Endothelial cell of umbilical vein (primary cell): ENCODE data around the gene ALDH1L1.

Source experiments
- EZH2 ChIP-seq: IDR thresholded peaks from 2 replicates; pipeline ENCODE4 v1.6.1; 2012; ENCODE audit warnings: borderline replicate concordance, low read depth, mild to moderate bottlenecking, moderate library complexity, low read length, inconsistent platforms; ENCODE audit not compliant: severe bottlenecking
- POLR2AphosphoS5 ChIP-seq: IDR thresholded peaks from 2 replicates; pipeline ENCODE4 v1.6.1; 2012; ENCODE audit warnings: low read depth, mild to moderate bottlenecking, control low read depth, low read length, moderate library complexity; ENCODE audit not compliant: insufficient read depth
- TF ChIP-seq, protein P1 (sequence below), 2 donors: IDR thresholded peaks; 1 replicate in 1 of 2; 2 replicates in 1 of 2; pipeline ENCODE4 v1.5.1; 2011; ENCODE audit warnings: low read length in 2 of 2, mild to moderate bottlenecking in 2 of 2, moderate library complexity in 2 of 2, control low read depth in 1 of 2, inconsistent platforms in 1 of 2, low read depth in 1 of 2; ENCODE audit not compliant: insufficient read depth in 1 of 2; ENCODE audit errors: extremely low read depth in 1 of 2

DNA sequence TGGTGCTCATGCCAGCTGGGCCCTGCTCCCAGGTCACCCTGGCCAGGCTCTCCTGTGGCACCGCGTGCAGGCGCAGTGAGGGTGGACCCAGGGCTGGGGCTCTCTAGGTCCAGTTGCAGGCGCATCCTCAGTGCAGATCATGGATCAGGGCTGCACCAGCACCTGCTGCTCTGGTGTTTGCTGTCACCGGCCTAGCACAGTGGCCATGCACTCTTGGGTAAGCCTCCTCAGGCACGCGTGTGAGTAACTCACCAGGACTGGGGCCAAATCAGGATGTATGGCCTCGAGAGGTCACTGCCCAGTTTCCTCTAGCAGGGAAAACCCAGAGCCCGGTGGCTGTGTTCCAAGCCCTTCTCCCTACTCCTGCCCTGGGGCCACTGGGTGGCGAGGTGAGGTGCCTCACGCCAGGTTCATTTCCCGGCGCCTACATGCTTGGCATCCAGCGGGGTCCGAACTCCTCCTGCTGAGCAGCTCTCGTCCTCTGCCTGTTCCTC is 50.9 kb downstream of the ALDH1L1 start:
- TF ChIP-seq, protein P1, sequence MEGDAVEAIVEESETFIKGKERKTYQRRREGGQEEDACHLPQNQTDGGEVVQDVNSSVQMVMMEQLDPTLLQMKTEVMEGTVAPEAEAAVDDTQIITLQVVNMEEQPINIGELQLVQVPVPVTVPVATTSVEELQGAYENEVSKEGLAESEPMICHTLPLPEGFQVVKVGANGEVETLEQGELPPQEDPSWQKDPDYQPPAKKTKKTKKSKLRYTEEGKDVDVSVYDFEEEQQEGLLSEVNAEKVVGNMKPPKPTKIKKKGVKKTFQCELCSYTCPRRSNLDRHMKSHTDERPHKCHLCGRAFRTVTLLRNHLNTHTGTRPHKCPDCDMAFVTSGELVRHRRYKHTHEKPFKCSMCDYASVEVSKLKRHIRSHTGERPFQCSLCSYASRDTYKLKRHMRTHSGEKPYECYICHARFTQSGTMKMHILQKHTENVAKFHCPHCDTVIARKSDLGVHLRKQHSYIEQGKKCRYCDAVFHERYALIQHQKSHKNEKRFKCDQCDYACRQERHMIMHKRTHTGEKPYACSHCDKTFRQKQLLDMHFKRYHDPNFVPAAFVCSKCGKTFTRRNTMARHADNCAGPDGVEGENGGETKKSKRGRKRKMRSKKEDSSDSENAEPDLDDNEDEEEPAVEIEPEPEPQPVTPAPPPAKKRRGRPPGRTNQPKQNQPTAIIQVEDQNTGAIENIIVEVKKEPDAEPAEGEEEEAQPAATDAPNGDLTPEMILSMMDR (IDR thresholded peaks at IDR 0.05; ENCODE audit: extremely low read depth in 1 of 2, insufficient read depth in 1 of 2, low read depth in 1 of 2, low read length in 2 of 2), result peak in 1 of 2 donors; percentile 31
- no peak for TF ChIP-seq EZH2
- peak; percentile 87 for TF ChIP-seq POLR2AphosphoS5
